GM18507 (cell line): Measurements from ENCODE around the gene PNISR.
"Not testable (repeated sequence)": the region's sequence is repeated elsewhere in the genome, so short reads cannot be mapped to it uniquely, and the experiment has no call there.

ENCODE experiments used
- DNase-seq: peaks from one replicate; pipeline ENCODE4 v3.0.0; 2011; ENCODE audit warnings: low read depth; ENCODE audit not compliant: insufficient read length; ENCODE audit errors: extremely low spot score
- FAIRE-seq: peaks from 2 replicates; lab custom pipeline; 2011; peaks lifted over from hg19 to GRCh38; lab: Jason Lieb, UNC

PNISR gene, protein sequence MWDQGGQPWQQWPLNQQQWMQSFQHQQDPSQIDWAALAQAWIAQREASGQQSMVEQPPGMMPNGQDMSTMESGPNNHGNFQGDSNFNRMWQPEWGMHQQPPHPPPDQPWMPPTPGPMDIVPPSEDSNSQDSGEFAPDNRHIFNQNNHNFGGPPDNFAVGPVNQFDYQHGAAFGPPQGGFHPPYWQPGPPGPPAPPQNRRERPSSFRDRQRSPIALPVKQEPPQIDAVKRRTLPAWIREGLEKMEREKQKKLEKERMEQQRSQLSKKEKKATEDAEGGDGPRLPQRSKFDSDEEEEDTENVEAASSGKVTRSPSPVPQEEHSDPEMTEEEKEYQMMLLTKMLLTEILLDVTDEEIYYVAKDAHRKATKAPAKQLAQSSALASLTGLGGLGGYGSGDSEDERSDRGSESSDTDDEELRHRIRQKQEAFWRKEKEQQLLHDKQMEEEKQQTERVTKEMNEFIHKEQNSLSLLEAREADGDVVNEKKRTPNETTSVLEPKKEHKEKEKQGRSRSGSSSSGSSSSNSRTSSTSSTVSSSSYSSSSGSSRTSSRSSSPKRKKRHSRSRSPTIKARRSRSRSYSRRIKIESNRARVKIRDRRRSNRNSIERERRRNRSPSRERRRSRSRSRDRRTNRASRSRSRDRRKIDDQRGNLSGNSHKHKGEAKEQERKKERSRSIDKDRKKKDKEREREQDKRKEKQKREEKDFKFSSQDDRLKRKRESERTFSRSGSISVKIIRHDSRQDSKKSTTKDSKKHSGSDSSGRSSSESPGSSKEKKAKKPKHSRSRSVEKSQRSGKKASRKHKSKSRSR

DNA sequence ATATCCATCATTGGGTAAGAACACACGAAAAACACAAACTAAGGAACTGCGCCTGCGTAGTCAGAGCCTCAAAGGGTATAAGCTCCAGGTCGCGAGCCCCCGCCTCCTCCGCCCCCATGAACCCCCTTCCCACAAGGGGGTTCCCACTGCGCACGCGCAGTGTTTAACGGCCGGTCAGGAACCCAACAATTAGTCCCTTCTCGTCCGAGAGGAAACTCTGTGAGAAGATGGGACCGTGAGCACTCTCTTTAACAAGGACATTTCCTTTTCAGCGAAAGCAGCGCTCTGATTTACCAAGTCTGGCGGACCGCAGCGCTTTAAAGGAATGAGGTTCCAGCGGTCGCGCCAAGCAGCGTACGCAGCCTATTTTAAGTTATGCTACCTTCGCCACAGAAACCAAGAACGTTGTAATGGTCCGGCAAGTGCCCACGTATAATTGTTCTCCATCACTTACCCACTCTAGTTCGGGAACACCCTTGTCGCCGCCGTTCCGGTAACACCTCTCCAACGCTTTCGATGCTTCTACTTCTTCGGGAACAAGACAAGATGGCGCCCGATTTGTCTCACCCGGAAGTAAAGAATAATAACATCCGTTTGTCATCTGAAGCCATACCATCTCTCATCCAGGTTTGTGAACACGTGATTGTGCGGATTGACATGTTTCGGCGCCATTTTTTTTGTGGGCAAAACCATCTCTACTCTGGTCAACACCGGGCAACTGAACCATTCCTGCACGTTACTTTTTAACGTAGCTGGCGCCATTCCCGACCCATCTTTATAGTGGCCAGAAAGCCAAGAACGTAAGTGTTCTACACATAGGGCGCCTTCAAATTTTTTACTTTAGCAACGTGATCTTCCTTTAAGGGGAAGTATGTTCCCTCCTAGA, at the start of gene PNISR:
Gene PNISR (minus strand): TSS at position 548 of the 886 bp plus-strand sequence. CDS start 10,649 bp downstream, outside the sequence.
- DNase-seq (peak; percentile 77), FAIRE-seq (peak; percentile 97)

DNA sequence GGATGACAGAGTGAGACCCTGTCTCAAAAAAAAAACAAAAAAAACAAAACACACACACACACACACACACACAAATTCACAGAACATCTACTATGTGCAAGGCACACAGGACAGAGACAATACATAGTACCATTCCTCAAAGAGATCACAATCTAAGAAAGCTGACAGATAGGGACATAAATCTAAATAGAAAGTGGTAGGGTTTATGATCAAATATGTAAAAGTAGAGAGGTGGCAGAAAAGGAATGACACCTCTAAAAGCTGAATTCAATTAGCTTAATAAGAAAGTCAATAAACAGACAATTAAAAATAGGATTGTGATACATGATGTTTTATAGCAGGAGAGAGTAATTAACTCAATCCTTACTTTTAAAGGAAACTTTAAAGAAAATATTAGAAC, 48.6 kb upstream of the PNISR start:
- FAIRE-seq (no peak), DNase-seq (no peak)

- FAIRE-seq (no peak), DNase-seq (no peak)
Measured at GRCh38 chr6:99471638-99472037, 46.5 kb upstream of the PNISR start.

GRCh38 chr6:99467509-99468106, 42.5 kb upstream of the PNISR start:
- FAIRE-seq (peak; percentile 77), DNase-seq (no peak)

- DNase-seq, FAIRE-seq: not testable (repeated sequence)
Measured at GRCh38 chr6:99459133-99459532, 34.0 kb upstream of the PNISR start.

DNA sequence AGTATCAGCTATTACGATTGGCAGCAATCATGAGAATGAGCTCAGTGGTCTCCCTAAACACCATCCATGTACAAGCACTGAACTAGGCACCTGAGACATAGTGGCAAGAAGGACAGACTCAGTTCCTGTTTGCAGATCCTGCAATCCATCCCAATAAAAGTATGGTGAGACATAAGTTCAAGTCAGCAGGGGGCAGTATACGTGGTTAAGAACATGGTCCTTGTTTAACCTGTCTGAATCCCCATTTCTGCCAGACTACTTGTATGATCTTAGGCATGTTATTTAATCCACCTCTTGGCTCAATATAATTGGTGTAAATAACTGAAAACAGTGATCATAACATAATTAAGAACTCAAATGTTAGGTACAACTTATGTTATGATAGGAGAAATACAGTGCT, 33.2 kb upstream of the PNISR start:
- no peak for FAIRE-seq
- DNase-seq: no peak

DNA sequence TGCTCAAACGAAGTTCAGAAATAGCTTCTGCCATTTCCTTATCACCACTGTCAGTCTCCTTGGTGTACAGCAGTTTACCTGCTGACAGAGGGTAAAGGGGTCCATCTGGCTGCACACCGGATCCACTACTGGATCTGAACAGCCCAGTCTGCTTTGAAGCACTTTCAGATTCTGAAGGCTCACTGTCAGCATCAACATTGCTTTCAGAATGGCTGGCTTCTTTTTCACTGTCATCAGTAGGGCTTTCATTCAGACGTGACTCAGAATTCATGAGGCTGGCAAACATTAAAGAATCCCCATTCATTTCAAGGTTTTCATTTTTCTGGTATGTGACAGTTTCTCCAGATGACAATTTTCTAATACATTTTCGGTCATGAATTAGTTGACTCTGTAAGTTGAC, 21.0 kb upstream of the PNISR start:
- no peak for DNase-seq
- FAIRE-seq: no peak

- FAIRE-seq (peak; percentile 68), DNase-seq (no peak)
Measured at GRCh38 chr6:99434702-99435530, 9.8 kb upstream of the PNISR start.

- FAIRE-seq: no peak
- DNase-seq: no peak
Measured at GRCh38 chr6:99432877-99433276, 7.8 kb upstream of the PNISR start.

GRCh38 chr6:99431901-99432300, 6.8 kb upstream of the PNISR start:
- DNase-seq: no peak
- FAIRE-seq: no peak

DNA sequence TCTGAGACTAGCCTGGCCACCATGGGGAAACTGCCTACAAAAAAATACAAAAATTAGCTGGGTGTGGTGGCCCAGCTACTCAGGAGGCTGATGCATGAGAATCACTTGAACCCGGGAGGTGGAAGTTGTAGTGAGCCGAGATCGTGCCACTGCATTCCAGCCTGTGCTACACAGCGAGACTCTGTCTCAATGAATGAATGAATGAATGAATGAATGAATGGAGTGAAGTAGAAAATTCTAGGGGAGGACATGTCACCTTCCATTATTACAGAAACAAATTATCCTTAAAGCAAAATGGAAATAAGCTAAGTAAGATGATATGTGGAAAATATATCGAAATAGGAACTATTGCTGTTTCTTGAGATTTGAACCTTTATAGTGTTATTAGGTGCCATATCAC, 2.9 kb upstream of the PNISR start:
- no peak for DNase-seq
- no peak for FAIRE-seq

- DNase-seq (no peak), FAIRE-seq (no peak)
Measured at GRCh38 chr6:99426451-99426757, 1.3 kb upstream of the PNISR start.

DNA sequence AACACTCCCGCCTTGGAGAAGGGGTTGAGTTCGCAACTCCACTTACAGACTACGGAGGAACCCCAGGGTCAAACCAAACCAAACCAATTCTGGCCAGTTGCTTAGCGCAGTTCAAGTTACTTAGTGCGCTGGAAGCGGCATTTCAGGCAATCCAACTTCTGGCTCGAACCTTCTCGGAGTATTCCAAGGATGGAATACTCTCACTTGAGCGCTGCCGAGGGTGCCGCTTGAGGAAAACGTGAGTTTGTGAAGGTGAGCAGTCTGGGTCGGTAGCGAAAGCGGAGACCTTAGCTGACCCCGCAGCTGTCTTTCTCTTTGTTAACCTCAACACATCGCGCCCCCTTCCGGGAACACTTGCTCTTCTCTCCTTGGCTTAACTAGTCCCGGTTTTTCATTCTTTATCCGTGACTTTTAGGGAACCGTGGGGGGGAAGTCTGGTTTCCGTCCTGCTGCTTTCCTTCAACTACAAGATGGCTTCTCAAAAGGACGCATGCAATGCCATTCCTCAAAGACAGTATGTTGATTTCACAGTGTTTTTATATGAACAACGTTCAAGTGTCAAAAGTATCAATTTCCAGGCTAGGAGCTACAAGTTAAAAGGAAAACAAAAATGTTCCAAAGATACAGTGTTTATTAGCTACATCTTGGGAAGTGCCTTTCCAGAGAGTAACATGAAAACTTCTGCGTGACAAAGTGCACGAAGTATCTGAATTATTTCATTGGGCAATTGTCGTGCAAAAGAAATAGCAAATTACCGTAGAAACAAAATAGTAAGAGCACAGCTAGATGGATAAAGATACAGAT, 741 bp upstream of the PNISR start:
- DNase-seq: no peak
- FAIRE-seq: no peak

DNA sequence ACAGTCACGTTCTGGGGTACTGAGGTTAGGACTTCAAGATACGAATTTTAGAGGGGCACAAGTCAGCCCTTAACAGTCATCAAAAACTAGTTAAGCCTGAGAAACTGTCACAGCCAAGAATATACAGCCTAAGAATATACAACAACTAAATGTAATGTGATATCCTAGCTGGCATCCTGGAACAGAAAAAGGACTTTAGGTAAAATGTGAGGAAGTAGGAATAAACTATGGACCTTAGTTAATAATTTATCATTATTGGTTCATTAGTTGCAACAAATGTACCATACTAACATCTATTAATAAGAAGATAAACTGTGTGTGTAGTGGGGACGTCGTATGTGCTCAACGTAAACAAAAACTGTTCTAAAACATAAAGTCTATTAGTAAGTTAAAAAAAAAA, 1.1 kb downstream of the PNISR start:
- FAIRE-seq: no peak

GRCh38 chr6:99422912-99423311, 2.2 kb downstream of the PNISR start:
- no peak for FAIRE-seq
- no peak for DNase-seq

More for the DNA sequence above, 1.1 kb downstream of the PNISR start:
- DNase-seq: no peak

DNA sequence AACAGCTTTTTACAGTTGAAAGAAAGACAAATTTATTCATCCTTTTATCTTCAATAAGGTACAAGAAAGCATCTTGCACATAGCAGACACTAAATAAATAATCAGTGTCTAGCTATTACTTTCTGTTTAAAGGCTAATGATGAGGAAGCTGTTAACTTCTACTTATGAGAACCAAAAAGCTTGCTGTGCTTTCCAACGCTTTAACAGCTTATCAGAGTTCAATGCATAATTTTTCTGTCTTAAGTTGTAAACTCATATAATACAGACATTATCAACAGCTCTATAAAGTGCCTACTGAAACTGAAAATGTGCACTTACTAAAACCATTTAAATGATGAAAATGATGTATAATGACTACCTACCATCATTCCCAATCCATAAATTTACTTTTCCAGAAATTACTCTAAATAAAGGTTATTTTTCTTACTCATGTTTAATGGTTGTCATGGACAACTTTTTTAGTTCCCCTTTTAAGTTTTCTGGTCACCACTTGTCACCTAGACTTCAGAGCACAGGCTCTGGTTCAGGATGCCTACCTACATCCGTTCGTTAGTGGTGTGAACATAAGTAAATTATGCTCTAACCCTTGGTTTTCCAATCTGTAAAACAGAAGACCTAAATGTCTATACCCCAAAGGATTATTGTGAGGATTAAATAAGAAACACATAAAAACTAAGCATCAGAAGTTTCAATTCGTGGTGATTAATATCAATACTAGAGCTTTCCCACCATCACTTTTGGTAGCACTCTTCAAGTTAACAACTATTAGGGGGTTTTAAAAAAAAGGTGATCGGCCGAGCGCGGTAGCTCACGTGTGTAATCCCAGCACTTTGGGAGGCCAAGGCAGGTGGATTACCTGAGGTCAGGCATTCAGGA, 8.0 kb downstream of the PNISR start:
- DNase-seq: no peak
- FAIRE-seq: peak; percentile 61

DNA sequence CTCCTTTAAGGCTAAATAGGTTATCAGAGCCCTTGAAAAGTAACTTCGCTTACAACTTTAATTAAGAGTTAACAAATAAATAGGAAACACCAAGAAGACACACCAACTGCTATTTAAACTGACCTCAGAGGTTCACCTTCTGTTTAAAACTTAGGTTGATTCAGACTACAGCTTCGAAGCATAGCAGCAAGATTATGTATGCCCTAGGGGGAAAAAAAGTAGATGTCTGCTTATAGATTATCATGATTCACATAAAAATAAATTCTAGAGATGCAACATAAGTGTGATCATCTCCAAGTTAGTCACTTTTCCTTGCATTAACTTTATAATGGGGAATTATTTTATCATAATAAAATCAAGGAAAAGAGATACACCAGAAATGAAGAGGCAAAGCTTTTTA, 8.9 kb downstream of the PNISR start:
- no peak for DNase-seq
- FAIRE-seq: peak; percentile 29
